BJ (cell line): ENCODE measurements around the gene HMGN2. TPM values are rescaled to one million over a fixed set of nuclear protein-coding genes. Genes with fewer than 3 reads are reported as not detected.

ENCODE experiments used
- CTCF ChIA-PET: fragments of 350-600 bp; formaldehyde crosslinking; extraction: SDS; loops from one replicate; lab custom pipeline; 2021; ENCODE audit warnings: antibody characterized with exemption, inconsistent platforms; lab: Yijun Ruan, JAX
- POLR2A ChIA-PET: fragments of 300-600 bp; sonication (Branson Sonifier 250); formaldehyde crosslinking; extraction: SDS; loops from one replicate; lab custom pipeline; 2021; ENCODE audit warnings: antibody characterized with exemption; lab: Charles Lee
- DNase-seq: peaks from one replicate; pipeline ENCODE4 v3.0.0-alpha.2; 2011; ENCODE audit warnings: low read depth
- H3K27me3 ChIP-seq: 2 replicates; pipeline ENCODE4 v1.6.0; 2011; ENCODE audit warnings: low read length; ENCODE audit not compliant: control insufficient read depth, insufficient read depth
- H3K36me3 ChIP-seq: 2 replicates; pipeline ENCODE4 v1.5.1; 2011; ENCODE audit warnings: low read length; ENCODE audit not compliant: control insufficient read depth, insufficient read depth
- H3K4me3 ChIP-seq: 2 replicates; pipeline ENCODE4 v1.5.1; 2011; ENCODE audit warnings: low read depth, mild to moderate bottlenecking, control low read depth, low read length
- polyA plus RNA-seq: library from polyadenylated mRNA; depleted of rRNA; stranded (reverse); fragments of >200 nt; gene quantifications from 2 replicates; pipeline ENCODE4 v1.2.3, GENCODE V29; 2011
- TF ChIP-seq, protein P1 (sequence below): IDR thresholded peaks from 2 replicates; pipeline ENCODE4 v1.5.1; 2011; ENCODE audit warnings: low read depth, mild to moderate bottlenecking, control low read depth, inconsistent platforms, low read length, moderate library complexity; ENCODE audit not compliant: insufficient read depth

Gene HMGN2
- polyA plus RNA-seq, 1 experiment, result 268 TPM

DNA sequence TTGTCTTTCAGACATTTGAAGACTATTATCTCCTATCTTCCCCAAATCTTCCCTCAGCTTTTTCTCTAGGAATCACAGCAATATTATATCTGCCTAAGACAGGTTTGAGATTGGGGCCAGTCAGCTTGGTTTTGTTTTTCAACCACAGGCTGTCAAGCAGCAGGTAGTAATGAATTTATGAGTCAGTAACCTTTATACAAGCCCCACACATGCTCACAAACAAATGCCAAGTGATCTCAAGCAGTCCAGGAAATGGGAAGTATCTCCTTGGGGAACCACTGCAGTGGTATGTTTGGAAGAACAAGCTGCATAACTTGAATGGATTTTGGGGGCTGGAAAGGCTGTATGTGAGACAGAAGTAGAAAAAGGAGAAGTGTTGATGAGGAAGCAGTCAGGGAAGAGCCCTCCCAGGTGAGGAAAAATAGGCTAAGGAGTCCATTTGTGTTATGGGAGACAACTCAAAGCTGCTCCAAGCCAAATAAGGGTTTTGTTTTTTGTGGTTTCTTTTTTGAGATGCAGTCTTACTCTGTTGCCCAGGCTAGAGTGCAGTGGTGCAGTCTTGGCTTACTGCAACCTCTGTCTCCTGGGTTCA lies 38.0 kb upstream of the HMGN2 start:
- POLR2A ChIA-PET, result interaction anchor here (0.6 kb wide), 1 partner anchor 308 kb away, joined by 4 read pairs; no protein-coding TSS in a partner anchor

DNA sequence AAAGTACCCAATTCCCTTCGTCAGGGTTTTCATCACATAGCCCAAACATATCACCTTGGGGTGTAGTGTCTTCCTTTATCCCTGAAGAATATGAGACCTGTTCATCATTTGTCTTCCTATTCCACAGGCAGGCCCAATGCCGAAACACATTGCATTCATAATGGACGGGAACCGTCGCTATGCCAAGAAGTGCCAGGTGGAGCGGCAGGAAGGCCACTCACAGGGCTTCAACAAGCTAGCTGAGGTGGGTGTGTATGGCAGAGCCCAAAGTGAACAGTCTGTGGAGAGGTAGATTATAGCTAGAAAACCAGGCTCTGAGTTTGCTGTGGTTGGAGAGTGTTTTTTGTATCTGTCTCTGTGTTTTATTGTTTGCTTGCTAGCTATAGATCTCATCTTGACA lies 34.2 kb upstream of the HMGN2 start:
- H3K36me3 ChIP-seq, result peaks cover 18% of the 10 kb centered on the region
- no peaks in the 10 kb centered on the region for H3K27me3 ChIP-seq
- DNase-seq, result no peak
- POLR2A ChIA-PET, result no interaction called here
- no peak overlapping the region for H3K4me3 ChIP-seq
- TF ChIP-seq, protein P1, sequence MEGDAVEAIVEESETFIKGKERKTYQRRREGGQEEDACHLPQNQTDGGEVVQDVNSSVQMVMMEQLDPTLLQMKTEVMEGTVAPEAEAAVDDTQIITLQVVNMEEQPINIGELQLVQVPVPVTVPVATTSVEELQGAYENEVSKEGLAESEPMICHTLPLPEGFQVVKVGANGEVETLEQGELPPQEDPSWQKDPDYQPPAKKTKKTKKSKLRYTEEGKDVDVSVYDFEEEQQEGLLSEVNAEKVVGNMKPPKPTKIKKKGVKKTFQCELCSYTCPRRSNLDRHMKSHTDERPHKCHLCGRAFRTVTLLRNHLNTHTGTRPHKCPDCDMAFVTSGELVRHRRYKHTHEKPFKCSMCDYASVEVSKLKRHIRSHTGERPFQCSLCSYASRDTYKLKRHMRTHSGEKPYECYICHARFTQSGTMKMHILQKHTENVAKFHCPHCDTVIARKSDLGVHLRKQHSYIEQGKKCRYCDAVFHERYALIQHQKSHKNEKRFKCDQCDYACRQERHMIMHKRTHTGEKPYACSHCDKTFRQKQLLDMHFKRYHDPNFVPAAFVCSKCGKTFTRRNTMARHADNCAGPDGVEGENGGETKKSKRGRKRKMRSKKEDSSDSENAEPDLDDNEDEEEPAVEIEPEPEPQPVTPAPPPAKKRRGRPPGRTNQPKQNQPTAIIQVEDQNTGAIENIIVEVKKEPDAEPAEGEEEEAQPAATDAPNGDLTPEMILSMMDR, result no peak
- CTCF ChIA-PET, result no interaction called here

More for the DNA sequence above, 38.0 kb upstream of the HMGN2 start:
- H3K4me3 ChIP-seq, result no peak overlapping the region
- no peak for DNase-seq
- TF ChIP-seq, protein P1, result no peak
- H3K36me3 ChIP-seq, result peaks cover 10% of the 10 kb centered on the region
- no peaks in the 10 kb centered on the region; the same call in 1 of the 2 replicates for H3K27me3 ChIP-seq
- CTCF ChIA-PET, result interaction anchor here (1.4 kb wide), 1 partner anchor 17 kb away, joined by 6 read pairs; no protein-coding TSS in a partner anchor

DNA sequence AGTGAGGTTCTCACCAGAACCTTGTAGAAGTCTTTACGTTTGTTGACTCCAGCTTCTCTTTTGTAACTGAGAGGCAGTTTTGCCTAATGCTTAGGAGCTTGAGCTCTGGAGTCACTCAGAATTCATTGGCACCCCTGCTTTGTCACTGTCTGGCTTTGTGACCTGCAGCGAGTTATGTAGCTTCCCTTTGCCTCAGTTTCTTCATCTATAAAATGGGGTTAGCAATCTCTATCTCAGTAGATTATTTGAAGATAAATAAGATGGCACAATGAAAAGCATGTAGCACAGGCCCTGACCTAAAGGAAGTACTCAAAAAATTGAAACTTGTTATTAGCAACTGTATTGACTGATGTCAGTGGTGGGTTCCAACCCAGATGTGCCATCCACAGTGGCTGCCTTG lies 32.0 kb upstream of the HMGN2 start:
- ChIA-PET POLR2A (no interaction called here), CTCF (interaction anchor here (1.2 kb wide), 1 partner anchor 10 kb away, joined by 3 read pairs; no protein-coding TSS in a partner anchor)
- Histone ChIP-seq H3K36me3 (peaks cover 26% of the 10 kb centered on the region), H3K27me3 (no peaks in the 10 kb centered on the region), H3K4me3 (no peak overlapping the region)
- DNase-seq, result no peak
- TF ChIP-seq, protein P1, result no peak

DNA sequence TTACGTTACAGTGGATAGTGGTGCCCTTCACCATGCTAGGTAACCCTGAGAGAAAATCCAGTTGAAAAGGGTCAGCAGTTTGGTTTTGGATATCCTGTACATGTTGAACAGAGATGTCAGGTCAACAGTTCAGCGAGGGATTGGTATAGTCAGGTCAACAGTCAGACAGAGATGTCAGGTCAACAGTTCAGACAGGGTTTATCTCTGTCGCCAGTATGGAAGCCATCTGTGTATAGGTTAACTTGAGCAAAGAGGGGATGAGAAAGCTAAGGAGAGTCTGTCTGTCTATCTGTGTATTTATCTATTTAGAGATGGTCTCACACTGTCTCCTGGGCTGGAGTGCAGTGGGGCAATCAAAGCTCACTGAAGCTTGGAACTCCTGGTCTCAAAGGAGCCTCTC lies 22.4 kb upstream of the HMGN2 start:
- TF ChIP-seq, protein P1, result no peak
- no peaks in the 10 kb centered on the region for H3K27me3 ChIP-seq
- H3K36me3 ChIP-seq, result peaks cover 12% of the 10 kb centered on the region; the same call in 1 of the 2 replicates
- DNase-seq, result no peak
- no peak overlapping the region for H3K4me3 ChIP-seq
- POLR2A ChIA-PET, result no interaction called here
- CTCF ChIA-PET, result interaction anchor here (0.9 to 2.9 kb wide), 3 partner anchors 10 to 59 kb away, joined by 3 to 13 read pairs (median 3); partner anchors contain the start of gene HMGN2

DNA sequence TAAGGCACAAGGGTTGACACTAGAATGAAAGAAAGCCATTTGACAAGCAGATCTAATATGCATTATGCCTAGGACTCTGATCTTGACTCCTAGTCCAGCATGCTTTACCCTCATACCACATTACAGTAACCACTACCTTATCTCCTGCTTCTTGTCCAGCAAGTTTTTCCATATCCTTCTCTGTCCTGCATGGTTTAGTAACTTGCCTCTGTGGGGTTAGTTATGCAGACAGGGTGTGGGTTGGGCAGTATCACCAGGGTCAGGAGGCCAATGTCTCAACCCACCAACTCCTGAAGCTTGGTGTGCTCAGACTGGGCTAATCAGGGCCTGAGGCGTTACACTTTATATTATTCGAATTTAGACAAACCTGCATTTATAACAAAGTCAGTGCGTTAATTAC lies 21.3 kb upstream of the HMGN2 start:
- H3K27me3 ChIP-seq, result no peaks in the 10 kb centered on the region
- CTCF ChIA-PET, result interaction anchor here (1.1 kb wide), 1 partner anchor 60 kb away, joined by 3 read pairs; no protein-coding TSS in a partner anchor
- peaks cover 11% of the 10 kb centered on the region; the same call in 1 of the 2 replicates for H3K36me3 ChIP-seq
- POLR2A ChIA-PET, result no interaction called here
- TF ChIP-seq, protein P1, result no peak
- no peak overlapping the region for H3K4me3 ChIP-seq
- no peak for DNase-seq
